Esophagus muscularis mucosa (tissue), 4 donors: ENCODE measurements around the gene MRPL37. TPM values are rescaled to one million over a fixed set of nuclear protein-coding genes. Genes with fewer than 3 reads are reported as not detected.

Experiments
- DNase-seq: peaks from one replicate; pipeline ENCODE4 v3.0.0-alpha.2; 2017; ENCODE audit errors: extremely low spot score
- H3K27ac ChIP-seq, 4 donors: fragments of 200-600 bp; sonication (generic); replicated peaks in 1 of 4; 1 replicate in 3 of 4; 2 replicates in 1 of 4; pipeline ENCODE4 v1.5.1; 2016 to 2019; ENCODE audit warnings: mild to moderate bottlenecking in 1 of 4
- H3K27me3 ChIP-seq, 4 donors: fragments of 200-600 bp; sonication (generic); one replicate each; pipeline versions ENCODE4 v1.5.1 to v1.6.0; 2016 to 2019
- H3K36me3 ChIP-seq, 4 donors: fragments of 200-600 bp; sonication (generic); one replicate each; pipeline ENCODE4 v1.5.1; 2016 to 2019
- H3K4me1 ChIP-seq, 4 donors: fragments of 200-600 bp; sonication (generic); one replicate each; pipeline ENCODE4 v1.5.1; 2016 to 2019
- H3K4me3 ChIP-seq, 4 donors: fragments of 200-600 bp; sonication (generic); 1 replicate in 2 of 4; 2 replicates in 2 of 4; pipeline ENCODE4 v1.5.1; 2016 to 2019; ENCODE audit warnings: mild to moderate bottlenecking in 4 of 4, moderate library complexity in 1 of 4
- H3K9me3 ChIP-seq, 4 donors: fragments of 200-600 bp; sonication (generic); 1 replicate in 3 of 4; 2 replicates in 1 of 4; pipeline ENCODE4 v1.5.1; 2016 to 2019
- CTCF ChIP-seq, 3 experiments: fragments of 200-600 bp in 2 of 3; fragments of 450-650 bp in 1 of 3; sonication (generic) in 2 of 3; IDR thresholded peaks; one replicate each; pipeline ENCODE4 v1.5.1; 2017 to 2019; ENCODE audit warnings: antibody characterized with exemption in 3 of 3, mild to moderate bottlenecking in 2 of 3, moderate library complexity in 1 of 3
- EP300 ChIP-seq: sonication (generic); formaldehyde crosslinking; IDR thresholded peaks from one replicate; pipeline ENCODE4 v1.6.1; 2017; ENCODE audit warnings: antibody characterized with exemption
- POLR2A ChIP-seq: fragments of 450-650 bp; IDR thresholded peaks from one replicate; pipeline ENCODE4 v1.6.1; 2017; ENCODE audit warnings: antibody characterized with exemption, moderate library complexity, mild to moderate bottlenecking, low read depth
- POLR2AphosphoS5 ChIP-seq, 2 donors: sonication (generic); formaldehyde crosslinking; IDR thresholded peaks; one replicate each; pipeline ENCODE4 v1.6.1; 2017; ENCODE audit warnings: antibody characterized with exemption in 2 of 2
- whole genome bisulfite sequencing: methylation state at CpG from one replicate; pipeline ENCODE4 v1.1.5; 2018; 5-methylcytosine and 5-hydroxymethylcytosine counted together
- intact Hi-C: fragments of 100-400 bp; cut with DNase I; formaldehyde crosslinking; loops from one replicate; pipeline ENCODE4 v1.15.1; 2023
- total RNA-seq, 4 donors: library from RNA; depleted of rRNA; stranded (reverse); fragments of >200 nt; gene quantifications; one replicate each; pipeline versions ENCODE4 v1.1.0 to v1.2.1, GENCODE V29; 2016

Gene MRPL37
- total RNA-seq, 4 donors from 2014 or later = 54.2 to 62.1 (median 58.4) TPM

- no peak for DNase-seq
- 92% methylated on average over 5 of the region's 5 CpGs for WGBS
- intact Hi-C loops = no loop called here
Observed at GRCh38 chr1:54253480-54253879, 53.5 kb downstream of the MRPL37 start.

GRCh38 chr1:54254055-54254454 is 54.1 kb downstream of the MRPL37 start:
- Histone ChIP-seq H3K36me3 (peaks cover 6 to 46% (median 26%) of the 10 kb centered on the region in 4 donors), H3K27ac (no peak overlapping the region), H3K9me3 (no peaks in the 10 kb centered on the region), H3K27me3 (no peaks in the 10 kb centered on the region), H3K4me1 (peaks cover 0 to 27% (median 21%) of the 10 kb centered on the region in 4 donors), H3K4me3 (no peak overlapping the region)
- TF ChIP-seq POLR2AphosphoS5 (IDR thresholded peaks at IDR 0.05) (peak; percentile 10 to 33), CTCF (IDR thresholded peaks at IDR 0.05) (no peak), POLR2A (no peak)
- DNase-seq = no peak
- WGBS = 43% methylated on average over 10 of the region's 10 CpGs
- intact Hi-C loops = no loop called here

More at GRCh38 chr1:54253480-54253879, 53.5 kb downstream of the MRPL37 start:
- TF ChIP-seq EP300 = no peak
- no peak for TF ChIP-seq CTCF (IDR thresholded peaks at IDR 0.05)
- no peak for TF ChIP-seq POLR2A
- no peak for TF ChIP-seq POLR2AphosphoS5 (IDR thresholded peaks at IDR 0.05)
- H3K36me3 ChIP-seq = peaks cover 6 to 51% (median 27%) of the 10 kb centered on the region in 4 donors
- no peak overlapping the region for H3K27ac ChIP-seq
- no peak overlapping the region for H3K4me3 ChIP-seq
- no peaks in the 10 kb centered on the region for H3K9me3 ChIP-seq
- peaks cover 0 to 27% (median 21%) of the 10 kb centered on the region in 4 donors for H3K4me1 ChIP-seq
- no peaks in the 10 kb centered on the region for H3K27me3 ChIP-seq

GRCh38 chr1:54255026-54255702 is 55.2 kb downstream of the MRPL37 start:
- intact Hi-C loops = no loop called here
- Histone ChIP-seq H3K4me3 (no peak overlapping the region), H3K27ac (no peak overlapping the region), H3K27me3 (no peaks in the 10 kb centered on the region), H3K36me3 (peaks cover 6 to 44% (median 24%) of the 10 kb centered on the region in 4 donors), H3K9me3 (no peaks in the 10 kb centered on the region), H3K4me1 (peaks cover 0 to 22% (median 15%) of the 10 kb centered on the region in 4 donors)
- 96% methylated on average over 8 of the region's 9 CpGs for WGBS
- DNase-seq = no peak
- TF ChIP-seq POLR2A = no peak
- TF ChIP-seq POLR2AphosphoS5 (IDR thresholded peaks at IDR 0.05) = no peak
- TF ChIP-seq CTCF (IDR thresholded peaks at IDR 0.05) = no peak
- no peak for TF ChIP-seq EP300

- intact Hi-C loops = loop anchor here (2.0 kb wide), 1 partner anchor 126 kb away; no protein-coding TSS in a partner anchor
- Histone ChIP-seq H3K9me3 (no peaks in the 10 kb centered on the region), H3K4me3 (no peak overlapping the region), H3K27ac (no peak overlapping the region), H3K36me3 (peaks cover 0 to 28% (median 10%) of the 10 kb centered on the region in 4 donors), H3K4me1 (peaks cover 0 to 19% (median 6%) of the 10 kb centered on the region in 4 donors), H3K27me3 (no peaks in the 10 kb centered on the region)
- DNase-seq = no peak
- WGBS = 95% methylated on average over 12 of the region's 13 CpGs
- TF ChIP-seq EP300 (no peak), POLR2A (no peak), CTCF (IDR thresholded peaks at IDR 0.05) (no peak), POLR2AphosphoS5 (IDR thresholded peaks at IDR 0.05) (no peak)
Observed at GRCh38 chr1:54256522-54257345, 56.8 kb downstream of the MRPL37 start.
